Stromal cell of bone marrow (primary cell): Measurements from ENCODE around the gene NT5DC2.

ENCODE experiments used
- DNase-seq: peaks from one replicate; pipeline ENCODE4 v3.0.0-alpha.2; 2012; ENCODE audit warnings: low read depth

Gene NT5DC2

DNA sequence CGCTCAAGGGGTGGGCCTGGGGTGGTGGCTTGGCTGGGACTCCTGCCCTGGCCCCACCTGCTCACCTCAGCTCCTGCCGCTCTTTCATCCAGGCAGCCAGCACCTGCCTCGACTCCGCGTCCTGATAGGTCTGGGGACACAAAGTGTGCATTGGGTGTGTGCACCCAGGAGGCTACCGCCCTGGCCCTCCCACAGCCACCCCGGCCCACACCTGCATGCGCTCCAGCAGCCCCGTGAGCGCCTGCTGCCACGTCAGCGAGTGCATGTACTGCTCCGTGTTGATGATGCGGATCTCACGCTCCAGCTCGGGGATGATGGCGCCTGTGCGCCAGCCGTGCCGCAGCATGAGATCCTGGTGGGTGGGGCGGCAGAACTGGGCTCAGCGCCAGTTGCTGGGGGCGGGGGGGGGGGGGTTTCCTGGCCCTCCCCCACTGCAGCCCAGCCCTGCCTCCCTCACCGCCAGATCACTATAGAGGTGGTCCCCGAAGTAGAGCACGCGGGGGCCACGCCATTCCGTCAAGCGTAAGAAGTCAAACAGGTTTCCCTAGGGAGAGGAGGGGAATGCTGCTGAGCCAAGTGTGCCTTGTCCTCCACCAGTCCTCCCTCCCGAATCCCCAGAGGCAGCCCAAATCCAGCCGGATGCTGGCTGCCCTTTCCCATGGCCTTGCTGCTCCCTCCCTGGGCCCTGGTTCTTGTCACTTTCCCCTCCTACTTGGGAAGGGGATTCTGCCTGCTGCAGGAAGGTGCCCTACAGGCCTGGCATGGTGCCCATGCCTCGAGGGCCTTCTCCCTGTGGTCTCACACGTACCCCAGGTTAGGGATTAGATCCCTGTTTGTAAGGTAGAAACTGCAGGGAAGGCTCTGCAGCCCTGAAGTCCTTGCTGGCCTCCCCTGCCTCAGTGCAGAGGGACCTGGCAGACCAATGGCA, 8.6 kb downstream of the NT5DC2 start:
- no peak for DNase-seq

DNA sequence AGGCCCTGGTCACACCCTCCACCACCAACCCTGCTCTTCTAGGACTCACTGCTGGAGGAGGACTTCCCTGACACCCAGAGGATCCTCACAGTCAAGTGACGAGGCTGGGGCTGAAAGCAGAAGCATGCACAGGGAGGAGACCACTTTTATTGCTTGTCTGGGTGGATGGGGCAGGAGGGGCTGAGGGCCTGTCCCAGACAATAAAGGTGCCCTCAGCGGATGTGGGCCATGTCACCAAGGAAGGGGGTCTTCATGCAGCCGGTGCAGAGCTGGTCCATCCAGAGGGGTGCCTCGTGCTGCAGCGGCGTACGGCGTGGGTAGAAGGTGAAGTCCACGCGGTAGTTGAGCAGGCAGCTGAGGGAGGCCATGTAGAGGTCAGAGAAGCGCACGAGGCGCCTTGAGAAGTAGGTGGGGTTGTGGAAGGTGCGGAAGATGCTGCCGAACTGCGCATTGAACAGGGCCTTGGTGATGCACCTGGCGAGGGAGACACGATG, 9.4 kb downstream of the NT5DC2 start:
- no peak for DNase-seq

DNA sequence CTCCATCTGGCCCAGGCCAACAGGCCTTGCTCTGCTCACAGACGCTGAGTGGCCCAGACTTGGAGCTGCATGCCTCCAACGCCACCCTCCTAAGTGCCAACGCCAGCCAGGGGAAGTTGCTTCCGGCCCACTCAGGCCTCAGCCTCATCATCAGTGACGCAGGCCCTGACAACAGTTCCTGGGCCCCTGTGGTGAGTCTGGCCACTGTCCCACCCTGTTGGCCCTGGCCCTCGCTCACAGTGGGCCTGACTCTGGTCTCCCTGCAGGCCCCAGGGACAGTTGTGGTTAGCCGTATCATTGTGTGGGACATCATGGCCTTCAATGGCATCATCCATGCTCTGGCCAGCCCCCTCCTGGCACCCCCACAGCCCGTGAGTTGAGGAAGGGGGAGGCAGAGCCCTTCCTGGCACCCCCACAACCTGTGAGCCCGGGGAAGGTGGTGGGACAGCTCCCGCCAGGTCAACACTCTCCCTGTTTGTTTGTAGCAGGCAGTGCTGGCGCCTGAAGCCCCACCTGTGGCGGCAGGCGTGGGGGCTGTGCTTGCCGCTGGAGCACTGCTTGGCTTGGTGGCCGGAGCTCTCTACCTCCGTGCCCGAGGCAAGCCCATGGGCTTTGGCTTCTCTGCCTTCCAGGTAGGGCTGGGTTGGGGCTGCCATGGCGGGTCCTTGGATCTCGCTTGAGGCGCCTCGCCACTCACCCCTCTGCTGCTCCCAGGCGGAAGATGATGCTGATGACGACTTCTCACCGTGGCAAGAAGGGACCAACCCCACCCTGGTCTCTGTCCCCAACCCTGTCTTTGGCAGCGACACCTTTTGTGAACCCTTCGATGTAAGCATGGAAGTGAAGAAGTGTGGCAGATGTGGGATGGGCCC, 10.0 kb downstream of the NT5DC2 start:
- no peak for DNase-seq

- no peak for DNase-seq
Observed at GRCh38 chr3:52522651-52523251, 10.9 kb downstream of the NT5DC2 start.

- DNase-seq: no peak
Observed at GRCh38 chr3:52521881-52522650, 11.6 kb downstream of the NT5DC2 start.

DNA sequence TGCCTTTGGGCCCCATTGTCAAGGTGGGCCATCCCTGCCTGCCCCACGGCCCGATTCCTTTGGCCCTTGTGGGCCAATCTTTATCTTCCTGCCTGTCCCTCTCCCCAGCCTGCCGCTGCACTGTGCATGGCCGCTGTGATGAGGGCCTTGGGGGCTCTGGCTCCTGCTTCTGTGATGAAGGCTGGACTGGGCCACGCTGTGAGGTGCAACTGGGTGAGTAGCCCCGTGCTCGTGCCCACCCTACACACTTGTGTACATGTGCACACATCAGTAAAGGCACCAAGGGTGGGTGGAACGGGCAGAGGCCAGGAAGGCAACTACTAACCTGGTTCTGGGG, 12.2 kb downstream of the NT5DC2 start:
- DNase-seq: no peak

GRCh38 chr3:52520716-52521487, 12.8 kb downstream of the NT5DC2 start:
- no peak for DNase-seq

GRCh38 chr3:52520141-52520667, 13.5 kb downstream of the NT5DC2 start:
- no peak for DNase-seq

- no peak for DNase-seq
Observed at GRCh38 chr3:52519445-52520140, 14.1 kb downstream of the NT5DC2 start.

DNA sequence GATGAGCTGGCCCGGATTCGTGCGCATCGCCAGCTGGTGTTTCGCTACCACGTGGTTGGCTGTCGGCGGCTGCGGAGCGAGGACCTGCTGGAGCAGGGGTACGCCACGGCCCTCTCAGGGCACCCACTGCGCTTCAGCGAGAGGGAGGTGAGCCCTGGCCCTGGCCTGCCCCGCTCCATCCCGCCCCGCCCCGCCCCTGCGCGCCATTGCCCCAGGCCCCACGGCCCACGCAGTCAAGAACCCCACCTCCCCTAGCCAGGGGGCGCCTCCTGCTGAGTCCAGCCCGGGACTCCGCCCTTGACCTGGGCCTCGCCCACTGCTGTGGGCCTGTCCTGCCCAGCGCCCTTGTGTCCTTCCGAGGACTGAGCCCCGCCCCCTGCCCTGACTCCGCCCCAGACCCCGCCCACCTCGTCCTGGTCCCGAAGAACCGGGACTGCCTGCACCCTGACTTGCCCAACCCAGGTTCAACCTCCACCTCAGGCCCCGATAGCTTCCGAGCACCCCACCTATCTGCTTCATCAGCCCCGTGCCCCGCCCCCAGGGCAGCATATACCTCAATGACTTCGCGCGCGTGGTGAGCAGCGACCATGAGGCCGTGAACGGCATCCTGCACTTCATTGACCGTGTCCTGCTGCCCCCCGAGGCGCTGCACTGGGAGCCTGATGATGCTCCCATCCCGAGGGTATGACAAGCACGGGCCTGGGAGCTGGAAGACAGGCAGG, 14.8 kb downstream of the NT5DC2 start:
- DNase-seq: no peak

DNA sequence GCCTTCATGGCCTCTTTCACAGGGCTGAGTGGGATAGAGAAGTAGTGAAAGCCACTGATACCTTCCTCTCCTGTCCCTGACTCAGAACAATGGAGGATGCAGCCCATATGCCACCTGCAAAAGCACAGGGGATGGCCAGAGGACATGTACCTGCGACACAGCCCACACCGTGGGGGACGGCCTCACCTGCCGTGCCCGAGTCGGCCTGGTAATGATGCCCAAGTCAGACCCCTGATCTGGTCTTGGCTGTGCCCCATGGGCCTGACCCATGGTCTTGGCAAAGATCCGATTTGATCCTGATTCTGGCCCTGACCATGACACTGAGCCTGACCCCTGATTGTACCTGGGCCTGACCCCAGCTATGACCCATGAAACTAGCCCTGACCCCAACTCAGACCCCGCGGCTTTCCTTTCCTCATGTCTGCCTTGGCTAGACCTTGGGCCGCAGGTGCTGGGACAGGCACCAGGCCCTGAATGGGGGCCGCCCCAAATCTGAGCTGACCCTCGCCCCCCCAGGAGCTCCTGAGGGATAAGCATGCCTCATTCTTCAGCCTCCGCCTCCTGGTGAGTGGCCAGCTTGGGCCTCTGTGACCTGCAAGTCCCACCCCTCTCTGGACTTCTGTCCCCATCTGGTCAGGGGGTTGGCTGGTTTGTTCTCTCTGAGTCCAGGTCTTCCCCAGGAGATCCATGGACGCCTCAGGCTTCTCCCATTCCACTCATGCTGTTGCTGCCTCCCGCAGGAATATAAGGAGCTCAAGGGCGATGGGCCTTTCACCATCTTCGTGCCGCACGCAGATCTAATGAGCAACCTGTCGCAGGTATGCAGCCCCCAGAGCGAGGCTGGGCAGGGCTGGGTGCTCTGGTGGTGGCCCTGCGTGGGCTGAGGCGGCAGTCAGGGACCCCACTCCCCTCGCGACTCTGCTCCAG, 15.6 kb downstream of the NT5DC2 start:
- DNase-seq: no peak

DNA sequence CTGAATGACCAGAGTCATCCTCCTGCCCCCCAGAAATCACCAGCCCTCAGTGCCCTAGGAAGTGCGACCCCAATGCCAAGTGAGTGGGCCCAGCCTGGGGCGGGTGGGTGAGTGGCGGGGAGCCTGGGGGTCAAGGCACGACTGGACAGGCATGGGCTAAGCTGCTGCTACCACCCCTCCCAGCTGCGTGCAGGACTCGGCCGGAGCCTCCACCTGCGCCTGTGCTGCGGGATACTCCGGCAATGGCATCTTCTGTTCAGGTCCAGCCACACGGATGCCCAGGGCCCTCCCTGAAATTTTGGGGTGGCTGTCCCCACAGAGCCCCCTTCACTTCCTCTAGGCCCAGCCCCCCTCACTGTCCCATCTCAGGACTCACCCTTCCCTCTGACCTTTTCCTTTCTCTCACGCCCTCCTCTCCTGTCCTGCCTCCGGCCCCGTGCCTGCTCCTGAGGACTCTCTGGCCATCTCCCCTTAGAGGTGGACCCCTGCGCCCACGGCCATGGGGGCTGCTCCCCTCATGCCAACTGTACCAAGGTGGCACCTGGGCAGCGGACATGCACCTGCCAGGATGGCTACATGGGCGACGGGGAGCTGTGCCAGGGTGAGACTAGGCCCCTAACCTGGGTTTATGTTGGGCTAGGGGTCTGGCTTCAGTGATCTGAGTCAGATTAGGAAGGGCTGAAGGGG, 17.0 kb downstream of the NT5DC2 start:
- DNase-seq: no peak

GRCh38 chr3:52515192-52515591, 18.5 kb downstream of the NT5DC2 start:
- no peak for DNase-seq

GRCh38 chr3:52514576-52514975, 19.1 kb downstream of the NT5DC2 start:
- no peak for DNase-seq

DNA sequence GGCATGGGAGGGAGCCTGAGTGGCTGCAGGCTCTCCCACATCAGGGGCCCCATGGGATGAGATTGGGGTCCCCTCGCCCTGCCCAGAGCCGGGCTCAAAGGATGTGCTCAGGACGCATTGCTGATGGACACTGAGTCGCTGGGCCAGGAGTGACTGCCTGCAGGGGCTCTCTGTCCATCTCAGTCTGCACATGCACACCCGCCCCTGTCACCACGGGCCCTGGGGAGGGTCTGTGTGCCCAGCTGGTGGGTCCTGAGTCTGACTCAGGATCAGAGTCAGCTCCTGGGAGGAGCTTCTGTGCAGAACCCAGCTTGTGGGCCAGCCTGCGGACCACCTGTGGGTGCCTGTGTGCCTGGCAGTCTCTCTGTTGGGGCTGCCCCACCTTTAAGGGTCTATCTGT, 20.4 kb downstream of the NT5DC2 start:
- DNase-seq: no peak

DNA sequence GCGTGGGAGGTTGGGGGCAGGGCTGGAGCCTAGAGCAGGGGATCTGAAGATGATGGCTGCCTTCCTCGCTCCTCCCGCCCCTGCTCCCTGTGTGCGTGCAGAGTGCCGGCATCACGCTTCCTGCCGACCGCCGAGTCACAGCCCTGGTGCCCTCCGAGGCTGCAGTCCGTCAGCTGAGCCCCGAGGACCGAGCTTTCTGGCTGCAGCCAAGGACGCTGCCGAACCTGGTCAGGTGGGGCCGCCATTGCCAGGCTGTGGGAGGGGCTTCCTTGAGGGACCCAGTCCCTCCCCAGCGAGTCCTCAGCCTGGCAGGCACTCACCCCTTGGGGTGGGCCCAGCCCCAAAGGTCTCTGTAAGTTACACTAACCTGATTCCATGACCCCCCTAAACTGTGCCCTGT, 20.9 kb downstream of the NT5DC2 start:
- DNase-seq: no peak

GRCh38 chr3:52512105-52512504, 21.6 kb downstream of the NT5DC2 start:
- DNase-seq: no peak

- no peak for DNase-seq
Observed at GRCh38 chr3:52511509-52511908, 22.1 kb downstream of the NT5DC2 start.
